Right ventricle myocardium superior (tissue), 1 donor: ENCODE measurements around the gene COBL. TPM values are rescaled to one million over a fixed set of nuclear protein-coding genes. Genes with fewer than 3 reads are reported as not detected.

Experiments used
- ATAC-seq: fragments of 200-7000 bp; cut with Tn5 transposase; one replicate; pipeline ENCODE4 v1.9.1; 2020; ENCODE audit warnings: mild to moderate bottlenecking; ENCODE audit not compliant: poor library complexity
- DNase-seq: peaks from one replicate; pipeline ENCODE4 v3.0.0-alpha.2; 2020
- intact Hi-C: fragments of 100-400 bp; cut with DNase I; formaldehyde crosslinking; loops from one replicate; pipeline ENCODE4 v1.11.2; 2022
- total RNA-seq: library from RNA; stranded (reverse); fragmentation: NEBNext Ultra II Directional; extraction: Animal tissue kit (Norgen Biotek cat#: 25700); gene quantifications from one replicate; pipeline ENCODE4 v1.2.1, GENCODE V29; 2021
- donor health status: DM: no; HTN: yes; CAD: no; lungs with severe emphysema.

COBL gene
- total RNA-seq, 1 donor from 2014 or later = 76.5 TPM

DNA sequence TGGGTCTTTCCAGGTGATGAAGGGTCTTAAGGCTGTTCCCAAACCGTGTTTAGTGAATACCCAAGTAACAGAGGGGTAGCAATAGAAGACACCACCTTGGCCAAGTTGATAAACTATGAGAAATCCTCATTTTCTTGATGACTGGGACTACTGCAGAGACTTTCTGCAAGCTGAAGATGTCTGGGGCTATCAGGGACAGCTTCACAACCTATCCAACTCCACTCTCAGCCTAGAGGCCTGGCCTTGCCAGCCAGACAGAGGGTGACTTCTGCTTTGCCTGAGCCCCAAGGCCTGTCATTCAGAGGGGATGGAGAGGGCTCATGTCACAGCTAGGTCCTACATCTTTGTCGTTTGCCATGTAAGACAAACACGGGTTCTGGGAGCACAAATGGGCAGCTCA is 278.0 kb downstream of the COBL start:
- DNase-seq (no peak), ATAC-seq (no peak)
- intact Hi-C loops = no loop called here

DNA sequence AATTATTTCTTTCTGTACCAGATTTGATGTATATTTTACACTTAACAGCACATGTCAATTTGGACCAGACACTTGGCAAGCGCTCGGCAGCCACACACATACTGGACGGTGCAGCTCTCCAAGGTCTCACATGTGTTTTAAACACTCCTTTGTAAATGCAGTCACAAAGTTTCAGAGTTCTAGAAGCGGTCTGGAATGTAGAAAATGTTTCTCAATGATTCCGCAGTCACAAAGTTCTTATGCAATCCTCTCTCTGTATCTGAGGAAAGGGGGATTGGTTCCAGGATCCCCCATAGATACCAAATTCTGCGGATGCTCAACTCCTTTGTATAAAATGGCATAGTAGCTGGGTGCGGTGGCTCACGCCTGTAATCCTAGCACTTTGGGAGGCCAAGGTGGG is 280.9 kb downstream of the COBL start:
- DNase-seq (no peak), ATAC-seq (no peak)
- intact Hi-C loops = no loop called here

DNA sequence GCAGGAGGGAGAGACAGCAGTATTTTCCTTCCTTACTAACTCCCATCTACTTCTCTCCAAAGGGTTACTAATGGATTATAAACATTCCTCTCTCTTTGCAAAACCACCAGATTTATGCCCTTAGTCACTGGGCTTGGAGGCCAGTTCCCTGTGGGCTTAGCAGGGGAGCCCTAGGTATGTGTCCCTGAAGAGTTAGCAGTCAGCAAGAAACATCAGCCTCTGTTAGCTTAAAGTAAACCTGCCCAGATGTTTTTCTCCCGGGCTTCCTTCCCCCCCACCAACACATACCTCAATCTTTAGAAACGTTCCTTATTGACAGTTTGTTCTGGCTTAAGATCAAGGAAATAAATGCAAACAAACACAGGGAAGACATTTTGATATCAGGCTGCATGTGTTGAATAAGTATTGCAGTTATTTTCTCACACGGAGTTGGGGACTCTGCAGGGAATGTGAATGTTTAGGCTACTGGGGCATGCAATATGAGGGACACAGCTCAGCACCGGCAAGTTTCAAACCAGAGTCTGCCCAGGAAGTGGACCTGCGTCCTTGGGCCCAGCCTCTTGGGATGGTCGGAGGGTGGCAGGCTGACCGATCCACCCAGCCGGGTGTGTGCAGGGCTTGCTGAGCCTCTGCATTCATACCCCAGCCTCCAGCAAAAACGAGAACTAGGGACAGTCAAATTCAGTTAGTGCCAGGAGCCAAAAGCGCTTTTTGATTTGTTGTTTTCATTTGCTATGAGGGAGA is 281.9 kb downstream of the COBL start:
- intact Hi-C loops = no loop called here
- ATAC-seq (peak; percentile 6), DNase-seq (no peak)

DNA sequence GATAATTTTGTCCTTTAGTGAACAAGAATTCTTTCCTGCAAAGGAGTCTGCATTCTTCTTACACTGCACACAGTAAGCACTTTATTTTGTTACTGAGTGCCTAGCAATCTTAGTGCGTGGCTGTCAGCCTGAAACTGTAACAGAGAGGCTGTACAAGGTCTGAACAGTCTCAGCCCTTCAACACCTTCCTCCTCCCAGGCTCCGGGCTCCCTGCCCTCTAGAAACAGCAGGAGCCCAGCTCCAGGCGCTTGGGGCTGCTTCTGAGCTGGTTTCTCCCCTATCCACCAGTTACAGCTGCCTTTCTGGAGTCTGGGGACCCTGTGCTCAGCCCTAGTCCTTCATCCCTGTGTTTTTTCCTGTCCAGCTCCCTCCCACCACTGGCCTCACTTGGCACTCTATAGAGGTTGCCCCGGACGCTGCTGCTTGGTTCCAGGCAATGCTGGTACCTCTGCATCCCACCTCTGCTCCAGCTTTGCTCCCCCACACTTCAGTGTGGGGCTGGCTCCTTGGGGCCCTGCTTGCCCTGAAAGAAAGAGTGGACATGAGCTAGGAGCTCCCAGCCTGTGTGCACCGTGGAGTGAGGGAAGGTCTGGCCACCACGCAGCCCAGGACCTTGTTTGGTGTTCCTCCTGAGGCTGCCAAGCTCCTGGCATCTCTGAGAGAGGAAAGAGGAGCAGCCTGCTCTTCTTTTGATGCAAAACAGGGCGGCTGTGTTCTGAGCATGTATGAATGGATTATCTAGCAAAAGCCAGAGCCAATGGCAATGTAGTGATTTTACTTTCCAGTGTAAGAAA is 282.7 kb downstream of the COBL start:
- peak; percentile 89 for ATAC-seq
- intact Hi-C loops = no loop called here
- no peak for DNase-seq

DNA sequence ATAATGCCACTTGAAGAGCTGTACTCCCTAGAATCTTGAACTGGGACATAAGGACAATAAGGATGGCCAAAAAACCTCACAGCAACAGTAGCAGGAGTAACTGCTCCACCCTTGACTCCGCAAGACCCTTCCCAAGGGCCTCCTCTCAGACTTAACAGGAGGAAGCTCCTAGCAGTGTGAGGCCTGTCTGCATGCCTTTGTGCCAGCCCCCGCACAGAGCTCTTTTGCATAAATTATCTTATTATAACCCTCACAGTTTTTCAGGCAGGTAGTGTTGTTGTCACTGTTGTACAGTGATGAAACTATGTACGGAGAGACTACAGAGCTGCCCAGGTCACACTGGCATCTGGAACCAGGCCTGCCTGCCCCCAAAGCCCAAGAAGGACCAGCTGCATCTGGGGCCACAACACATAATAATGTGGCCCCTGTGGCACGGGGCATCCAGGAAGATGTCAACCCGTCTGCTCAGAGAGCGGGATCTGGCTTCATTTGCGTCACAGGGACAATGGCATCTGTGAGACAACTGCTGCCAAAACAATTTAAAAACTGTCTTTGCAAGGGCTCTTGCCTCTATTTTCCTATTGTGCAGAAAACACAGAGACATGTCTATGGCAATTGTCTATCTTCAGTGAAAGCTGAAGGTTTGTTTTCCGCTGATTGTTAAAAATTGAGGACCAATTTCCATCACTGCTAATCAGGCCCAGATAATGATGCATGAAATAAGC is 284.7 kb downstream of the COBL start:
- ATAC-seq = no peak
- DNase-seq = no peak
- intact Hi-C loops = no loop called here

DNA sequence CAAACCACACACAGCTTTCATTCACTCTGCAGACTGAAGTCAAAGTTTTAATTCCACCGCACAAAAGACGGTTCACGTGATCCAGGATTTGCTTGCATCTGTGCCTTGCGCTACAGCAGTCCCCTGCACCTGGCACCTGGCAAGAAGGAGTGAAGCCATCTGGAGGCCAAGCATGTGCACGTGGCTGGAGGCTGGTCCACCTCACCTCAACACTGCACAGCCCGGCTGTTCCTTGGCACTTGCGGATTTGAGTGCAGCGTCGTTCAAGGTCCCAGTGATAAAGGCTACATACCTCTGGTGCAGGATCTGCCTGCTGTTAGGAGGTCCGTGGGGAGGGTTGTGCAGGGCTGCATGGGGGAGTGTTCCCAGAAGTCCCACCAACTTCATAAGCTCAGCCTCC is 285.4 kb downstream of the COBL start:
- no peak for DNase-seq
- intact Hi-C loops = no loop called here
- ATAC-seq = no peak

DNA sequence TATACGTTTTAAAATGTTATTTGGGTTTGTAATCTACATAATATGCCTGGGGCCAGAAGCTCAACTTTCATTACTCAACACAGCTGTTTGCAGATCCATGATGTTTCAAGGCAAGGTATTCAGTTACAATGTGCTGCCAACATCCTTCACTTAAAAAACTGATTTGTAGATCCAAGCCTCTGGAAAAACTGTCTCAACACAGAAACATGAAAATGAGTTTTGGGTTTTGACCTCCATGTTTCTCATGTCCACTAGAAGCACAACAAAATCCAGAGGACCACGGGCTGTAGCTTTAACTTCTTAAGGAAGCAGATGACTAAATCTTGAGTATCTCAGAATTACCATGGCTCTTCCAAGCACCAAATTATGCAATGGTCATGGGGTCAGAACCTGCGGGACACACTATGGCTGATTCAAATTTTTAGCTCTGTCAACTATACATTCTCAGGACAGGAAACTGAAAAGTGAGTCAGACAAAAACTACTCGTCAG is 286.9 kb downstream of the COBL start:
- ATAC-seq (no peak), DNase-seq (no peak)
- intact Hi-C loops = no loop called here

DNA sequence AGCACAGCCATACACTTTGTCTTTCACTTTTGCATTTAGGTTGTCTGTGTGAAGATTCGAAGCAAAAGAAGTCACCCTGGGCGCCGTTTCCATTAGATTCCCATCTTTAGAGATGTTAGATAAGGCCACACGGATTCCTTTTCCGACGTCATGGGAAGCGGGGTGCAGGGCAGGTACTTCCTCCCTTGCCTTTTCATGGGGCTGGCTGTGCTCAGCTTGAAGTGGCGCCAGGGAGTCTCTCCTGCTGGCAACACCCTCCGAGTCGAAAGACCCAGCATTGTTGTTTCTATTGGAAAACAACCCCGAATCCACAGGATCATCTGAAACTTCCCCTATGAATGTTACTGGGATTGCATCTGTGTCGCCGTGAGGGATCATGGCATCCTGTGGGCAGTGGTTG is 287.5 kb downstream of the COBL start:
- intact Hi-C loops = no loop called here
- DNase-seq (no peak), ATAC-seq (no peak)

DNA sequence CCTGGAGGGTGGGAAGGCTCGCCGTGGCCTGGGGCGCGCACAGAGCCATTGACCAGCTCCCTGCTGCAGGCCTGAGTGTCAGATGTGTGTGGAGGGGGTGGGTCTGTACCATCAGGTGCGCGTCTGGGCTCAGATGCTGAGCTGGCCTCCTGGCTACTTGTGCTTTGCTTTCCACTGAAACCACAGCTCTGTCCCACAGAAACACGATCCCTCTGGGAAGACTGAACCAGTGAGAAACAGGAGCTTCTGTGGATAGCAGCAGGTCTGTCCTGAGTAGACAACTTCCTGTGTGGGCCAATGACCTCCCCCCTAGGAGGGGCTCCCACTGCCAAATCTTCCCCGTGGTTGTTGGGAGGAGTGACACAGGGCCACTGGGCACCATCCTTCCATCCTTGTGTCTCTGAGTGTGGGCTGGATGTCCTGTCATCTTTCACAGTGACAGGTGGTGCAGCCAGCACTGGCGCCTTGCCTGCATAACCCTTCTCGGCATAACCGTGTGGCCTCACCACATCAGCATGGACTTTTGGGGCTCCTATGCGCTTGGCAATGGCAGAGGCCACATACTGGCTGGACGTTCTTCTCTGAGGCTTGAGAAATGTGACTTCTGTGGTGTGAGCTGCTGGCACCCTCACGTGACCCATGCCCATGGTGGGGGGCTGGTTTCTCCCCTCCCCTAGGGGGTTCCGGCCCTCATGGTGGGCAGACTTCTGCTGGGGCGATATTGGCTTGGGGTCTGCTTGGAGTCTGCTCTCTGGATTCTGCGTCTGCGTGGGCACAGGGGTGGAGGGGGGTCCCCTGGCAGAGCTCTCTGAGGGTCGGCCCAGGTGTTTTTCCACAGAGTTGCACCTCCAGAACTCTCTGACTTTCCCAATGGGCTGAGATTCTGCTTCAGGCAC is 288.4 kb downstream of the COBL start:
- ATAC-seq = no peak
- intact Hi-C loops = no loop called here
- no peak for DNase-seq

DNA sequence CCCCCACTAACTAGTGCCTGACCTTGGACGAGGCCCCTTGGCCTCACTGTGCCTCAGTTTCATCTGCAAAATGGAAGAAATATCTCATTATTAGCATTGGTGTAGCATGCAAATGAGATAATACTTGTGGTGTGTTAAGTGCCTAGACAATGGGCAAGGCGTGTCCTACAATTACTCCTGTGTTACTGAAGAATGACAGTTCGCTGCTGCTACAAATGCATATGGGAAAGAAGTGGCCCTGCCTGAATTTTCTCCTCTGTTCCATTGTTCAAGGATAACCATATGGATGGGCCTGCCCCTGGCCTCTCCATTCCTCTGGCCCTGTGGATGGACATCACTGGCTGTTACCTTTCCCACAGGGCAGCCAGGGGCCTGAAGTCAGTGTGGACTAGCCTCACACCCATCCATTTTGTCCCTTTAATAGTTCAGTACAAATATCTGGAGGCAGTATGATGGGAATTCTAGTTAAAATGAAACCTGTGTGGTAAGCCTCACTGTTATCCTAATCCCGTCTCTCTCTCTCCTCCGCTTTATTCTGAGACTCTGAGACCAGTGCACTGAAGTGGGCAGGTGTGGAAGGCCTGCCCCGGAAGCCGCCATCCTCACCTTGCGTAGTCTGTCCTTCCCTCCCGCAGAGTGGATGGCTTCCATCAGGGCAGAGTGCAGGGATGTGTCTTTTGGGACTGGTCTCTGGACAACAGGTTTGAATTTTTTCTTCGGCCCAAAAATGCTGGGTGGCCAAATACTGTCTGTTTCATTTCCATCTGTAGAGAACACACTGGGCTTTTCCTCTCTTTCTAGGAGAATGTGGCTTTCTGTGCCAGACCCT is 289.3 kb downstream of the COBL start:
- no peak for ATAC-seq
- intact Hi-C loops = no loop called here

DNA sequence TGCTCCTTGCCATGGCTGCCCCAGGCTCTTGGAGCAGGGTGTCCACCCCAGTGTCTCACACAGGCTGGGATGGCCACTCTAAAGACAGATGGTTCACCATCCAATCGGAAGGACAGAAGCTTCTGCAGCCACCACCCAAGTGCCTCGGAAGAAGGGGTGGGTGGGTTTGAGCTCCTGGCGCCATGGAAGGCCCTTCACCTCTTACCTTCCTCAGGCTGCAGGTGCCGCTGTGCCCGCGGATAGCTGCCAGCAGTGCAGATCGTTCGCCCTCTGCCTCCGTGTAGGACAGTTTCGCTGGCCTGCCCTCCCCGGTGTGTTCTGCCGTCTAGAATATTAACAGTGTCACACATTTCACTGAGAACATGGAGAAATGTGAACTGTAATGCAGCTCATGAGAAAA is 290.3 kb downstream of the COBL start:
- DNase-seq (no peak), ATAC-seq (no peak)
- intact Hi-C loops = no loop called here

More for the DNA sequence above, 289.3 kb downstream of the COBL start:
- DNase-seq = no peak

DNA sequence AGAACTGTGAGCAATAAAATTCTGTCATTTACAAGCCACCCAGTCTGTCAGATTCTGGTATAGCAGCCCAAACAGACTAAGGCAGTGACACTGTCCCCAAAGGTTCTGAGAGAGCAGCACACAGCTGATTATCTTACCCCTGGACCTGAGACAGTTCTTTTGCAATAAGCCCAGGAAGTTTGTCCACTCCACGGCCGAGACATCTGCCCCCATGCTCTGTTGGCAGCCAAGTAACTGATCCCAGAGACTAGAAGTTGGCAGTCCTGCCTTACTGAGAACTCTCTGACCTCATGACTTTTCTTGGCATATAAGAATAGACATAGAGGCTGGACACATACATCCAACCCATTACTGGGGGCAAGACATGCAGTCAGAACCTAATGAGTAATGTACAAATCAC is 290.9 kb downstream of the COBL start:
- peak; percentile 79 for ATAC-seq
- no peak for DNase-seq

DNA sequence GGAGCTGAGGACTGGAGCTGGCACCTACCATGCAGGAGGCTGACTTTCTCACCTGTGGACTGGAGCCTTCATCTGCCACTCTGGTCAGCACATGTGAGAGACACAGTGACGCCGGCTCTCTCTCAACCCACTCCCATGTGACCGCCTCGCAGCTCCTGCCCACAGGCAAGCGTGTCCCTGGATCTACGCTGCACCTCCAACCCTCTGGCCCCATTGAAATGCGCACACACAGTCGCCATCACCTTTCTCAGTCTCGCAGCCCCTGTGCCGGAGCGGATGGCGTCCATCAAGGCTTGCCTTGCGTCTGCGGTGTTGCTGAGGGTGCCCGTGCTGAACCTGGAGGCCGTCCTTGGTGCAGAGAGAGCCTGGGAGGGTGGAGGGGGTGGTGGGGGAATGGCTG is 291.7 kb downstream of the COBL start:
- no peak for DNase-seq
- intact Hi-C loops = no loop called here
- ATAC-seq = no peak

More for the DNA sequence above, 290.9 kb downstream of the COBL start:
- intact Hi-C loops = no loop called here

DNA sequence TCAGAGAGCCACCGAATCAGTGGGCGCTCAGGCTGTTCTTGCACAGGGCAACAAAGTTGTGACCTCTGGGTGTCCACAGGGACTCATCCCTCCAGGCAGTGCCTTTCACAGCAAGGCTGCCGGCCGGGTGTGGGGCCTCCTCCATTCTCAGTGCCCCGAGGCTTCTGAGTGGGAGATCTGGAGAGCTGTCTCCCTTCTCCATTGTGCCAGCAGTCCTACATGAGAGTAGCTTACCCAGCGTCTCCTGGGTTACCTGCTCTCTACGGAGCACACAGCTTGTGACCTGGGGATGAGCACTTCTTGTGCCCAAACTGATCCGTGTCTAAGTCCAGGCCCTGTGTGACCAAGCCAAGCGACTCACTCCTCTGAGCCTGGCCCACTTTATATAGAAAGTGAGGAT is 293.1 kb downstream of the COBL start:
- intact Hi-C loops = no loop called here
- ATAC-seq (no peak), DNase-seq (no peak)

DNA sequence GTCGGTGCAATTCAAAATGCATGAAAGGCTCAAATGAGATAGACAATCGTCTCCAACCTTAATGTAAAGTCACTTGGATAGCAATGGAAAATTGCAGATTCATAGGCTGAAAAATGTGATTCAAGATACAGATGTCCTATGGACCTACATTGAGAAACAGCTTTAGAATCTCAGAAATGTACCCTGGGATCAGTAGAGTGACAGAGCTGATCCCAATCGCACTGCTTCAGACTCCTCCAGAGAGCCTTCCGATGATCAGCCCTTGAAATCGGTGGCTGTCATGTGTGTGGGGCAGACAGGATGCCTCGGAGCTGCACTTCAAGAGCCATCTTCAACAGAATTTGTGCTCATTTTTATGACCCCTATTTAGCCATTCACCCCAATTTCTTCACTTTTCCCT is 293.8 kb downstream of the COBL start:
- ATAC-seq = no peak
- intact Hi-C loops = no loop called here
- no peak for DNase-seq

DNA sequence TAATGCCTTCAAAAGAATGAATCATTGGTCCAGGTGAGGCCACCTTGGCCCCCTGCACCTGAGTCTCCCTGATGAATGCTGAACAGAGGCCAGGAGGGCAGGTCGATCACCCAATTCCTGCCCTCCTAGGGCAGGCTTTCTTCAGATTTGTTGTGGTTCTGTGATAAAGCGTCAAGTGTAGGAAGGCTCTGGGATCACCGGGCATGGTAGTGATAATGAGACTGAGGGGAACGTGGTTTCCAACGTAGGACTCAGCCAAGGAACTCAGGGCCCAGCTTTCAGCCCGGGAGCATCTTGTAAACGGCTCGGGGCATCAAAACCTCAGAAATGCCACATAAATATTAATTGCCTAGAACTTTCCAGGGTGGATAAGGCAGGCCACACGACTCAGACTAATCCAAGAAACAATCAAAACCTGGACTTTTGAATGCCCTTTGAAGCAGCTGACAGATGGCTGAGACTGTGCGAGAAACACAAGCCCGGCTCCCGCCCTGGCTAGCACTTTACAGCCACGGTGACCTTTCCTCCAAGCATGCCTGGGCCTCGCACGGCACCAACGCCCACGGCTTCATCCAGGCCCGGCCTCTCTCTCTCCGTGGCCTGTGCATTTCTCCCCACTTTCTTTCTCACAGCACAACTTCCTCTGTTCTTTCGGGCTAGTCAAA is 294.6 kb downstream of the COBL start:
- intact Hi-C loops = no loop called here
- ATAC-seq = no peak
- no peak for DNase-seq

DNA sequence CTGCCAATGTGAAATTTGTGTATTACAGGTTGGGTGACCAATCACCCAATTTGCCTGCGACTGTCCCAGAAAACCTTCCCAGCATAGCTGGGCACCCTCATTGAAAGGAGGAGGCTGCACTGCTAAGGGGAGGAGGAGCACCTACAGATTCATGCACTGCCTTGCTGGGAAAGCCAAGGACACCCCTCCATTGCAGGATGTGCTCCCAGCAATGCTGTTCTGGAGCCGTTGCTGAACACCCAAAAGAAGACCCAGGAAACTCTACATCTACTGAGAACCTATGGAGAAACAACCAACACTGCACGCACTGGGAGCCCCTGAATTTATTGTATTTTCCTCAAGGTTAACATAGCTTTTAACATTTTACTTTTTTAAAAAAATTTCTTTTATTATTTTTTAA is 295.7 kb downstream of the COBL start:
- intact Hi-C loops = no loop called here
- no peak for DNase-seq
- no peak for ATAC-seq
